H1 (cell line): ENCODE measurements around the gene LRCH1. TPM values are rescaled to one million over a fixed set of nuclear protein-coding genes. Genes with fewer than 3 reads are reported as not detected.

ENCODE experiments used
- CTCF ChIA-PET: fragments of 300-600 bp; sonication (Branson Sonifier 250); formaldehyde crosslinking; loops from one replicate; lab custom pipeline; 2021; ENCODE audit not compliant: partially characterized antibody; lab: Charles Lee
- POLR2A ChIA-PET: fragments of 300-600 bp; sonication (Branson Sonifier 250); formaldehyde crosslinking; loops from one replicate; lab custom pipeline; 2021; ENCODE audit warnings: inconsistent platforms; ENCODE audit not compliant: partially characterized antibody; lab: Charles Lee
- DNase-seq, 2 experiments: peaks; one replicate each; pipeline versions ENCODE4 v3.0.0 to v3.0.0-alpha.2; 2010 to 2022; ENCODE audit warnings: low spot score in 2 of 2, low read depth in 1 of 2, mixed read lengths in 1 of 2
- FAIRE-seq: peaks from 2 replicates; lab custom pipeline; 2011; peaks lifted over from hg19 to GRCh38; lab: Jason Lieb, UNC
- H2AFZ ChIP-seq: 2 replicates; pipeline ENCODE4 v1.8.1; 2012; ENCODE audit warnings: low read length, inconsistent platforms
- H2AK5ac ChIP-seq: 2 replicates; pipeline ENCODE4 v1.6.1; 2013; ENCODE audit warnings: low read depth, low read length
- H2BK120ac ChIP-seq: replicated peaks from 2 replicates; pipeline ENCODE3; 2013; ENCODE audit warnings: low read depth, low read length, inconsistent platforms
- H2BK12ac ChIP-seq: 2 replicates; pipeline ENCODE4 v1.6.1; 2013; ENCODE audit warnings: low read depth, low read length
- H2BK15ac ChIP-seq: 2 replicates; pipeline ENCODE4 v1.6.1; 2013; ENCODE audit warnings: low read length
- H2BK20ac ChIP-seq: 2 replicates; pipeline ENCODE4 v1.6.1; 2013; ENCODE audit warnings: low read length
- H2BK5ac ChIP-seq: 2 replicates; pipeline ENCODE4 v1.6.1; 2013; ENCODE audit warnings: low read depth, low read length
- H3K14ac ChIP-seq: 2 replicates; pipeline ENCODE4 v1.6.1; 2013; ENCODE audit warnings: inconsistent platforms; ENCODE audit not compliant: insufficient read length
- H3K18ac ChIP-seq: 2 replicates; pipeline ENCODE4 v1.6.1; 2013; ENCODE audit warnings: low read length; ENCODE audit errors: extremely low read depth
- H3K23ac ChIP-seq: 2 replicates; pipeline ENCODE4 v1.6.1; 2013; ENCODE audit warnings: inconsistent platforms; ENCODE audit not compliant: insufficient read length
- H3K23me2 ChIP-seq: 2 replicates; pipeline ENCODE4 v1.6.1; 2013; ENCODE audit warnings: low read depth, low read length
- H3K27ac ChIP-seq: 2 replicates; pipeline ENCODE4 v1.6.1; 2011; ENCODE audit warnings: low read depth, low read length, inconsistent platforms
- H3K27me3 ChIP-seq, 4 experiments: replicated peaks in 1 of 4; 1 replicate in 1 of 4; 2 replicates in 3 of 4; pipeline versions ENCODE4 v1.6.1 to v1.8.1; 2011 to 2013; ENCODE audit warnings: low read length in 3 of 4, mild to moderate bottlenecking in 3 of 4, inconsistent platforms in 2 of 4, mixed read lengths in 2 of 4, moderate library complexity in 1 of 4; ENCODE audit not compliant: control insufficient read depth in 3 of 4, insufficient read depth in 3 of 4; ENCODE audit errors: extremely low read depth in 1 of 4
- H3K36me3 ChIP-seq, 4 experiments: 2 replicates each; pipeline versions ENCODE4 v1.6.1 to v1.8.1; 2011 to 2013; ENCODE audit warnings: mild to moderate bottlenecking in 4 of 4, low read length in 3 of 4, moderate library complexity in 2 of 4, control low read depth in 1 of 4, inconsistent platforms in 1 of 4; ENCODE audit not compliant: insufficient read depth in 4 of 4, control insufficient read depth in 2 of 4
- H3K4ac ChIP-seq: replicated peaks from 2 replicates; pipeline ENCODE3; 2013; ENCODE audit warnings: low read length, low read depth, mixed read lengths, inconsistent platforms; ENCODE audit not compliant: insufficient read length
- H3K4me1 ChIP-seq, 4 experiments: replicated peaks in 1 of 4; 1 replicate in 1 of 4; 2 replicates in 3 of 4; pipeline versions ENCODE4 v1.6.1 to v1.8.1; 2011 to 2013; ENCODE audit warnings: low read length in 3 of 4, inconsistent platforms in 2 of 4, mixed read lengths in 1 of 4; ENCODE audit not compliant: insufficient read depth in 4 of 4, control insufficient read depth in 3 of 4
- H3K4me2 ChIP-seq, 2 experiments: 2 replicates each; pipeline versions ENCODE4 v1.6.1 to v1.8.1; 2011 to 2013; ENCODE audit warnings: low read depth in 2 of 2, low read length in 2 of 2, control low read depth in 1 of 2, inconsistent platforms in 1 of 2, mild to moderate bottlenecking in 1 of 2; ENCODE audit not compliant: insufficient read depth in 1 of 2
- H3K4me3 ChIP-seq, 4 experiments: fragments of 200-600, 300-600 bp in 1 of 4; sonication (generic), shearing (Covaris generic), sonication (Bioruptor Twin) in 1 of 4; 2 replicates each; pipeline versions ENCODE4 v1.5.1 to v1.8.1; 2011 to 2016; ENCODE audit warnings: low read length in 4 of 4, low read depth in 3 of 4, control low read depth in 2 of 4, inconsistent platforms in 2 of 4, mild to moderate bottlenecking in 2 of 4, mixed read lengths in 1 of 4, moderate library complexity in 1 of 4; ENCODE audit not compliant: insufficient read depth in 2 of 4; ENCODE audit errors: extremely low read depth in 1 of 4
- H3K56ac ChIP-seq: replicated peaks from 2 replicates; pipeline ENCODE3; 2013; ENCODE audit warnings: low read depth, mild to moderate bottlenecking, mixed read lengths, low read length, inconsistent platforms; ENCODE audit not compliant: insufficient read length
- H3K79me1 ChIP-seq: 2 replicates; pipeline ENCODE4 v1.6.1; 2013; ENCODE audit warnings: low read depth, low read length, control low read depth
- H3K79me2 ChIP-seq, 2 experiments: 2 replicates each; pipeline versions ENCODE4 v1.6.1 to v1.8.1; 2012 to 2013; ENCODE audit warnings: low read length in 2 of 2, mild to moderate bottlenecking in 2 of 2, inconsistent platforms in 1 of 2; ENCODE audit not compliant: insufficient read depth in 2 of 2, control insufficient read depth in 1 of 2
- H3K9ac ChIP-seq, 4 experiments: replicated peaks in 1 of 4; 1 replicate in 1 of 4; 2 replicates in 3 of 4; pipeline versions ENCODE4 v1.6.1 to v1.8.1; 2011 to 2013; ENCODE audit warnings: low read depth in 3 of 4, low read length in 3 of 4, control low read depth in 2 of 4, mild to moderate bottlenecking in 2 of 4, moderate library complexity in 2 of 4, inconsistent platforms in 1 of 4; ENCODE audit errors: extremely low read depth in 1 of 4
- H3K9me3 ChIP-seq, 2 experiments: 2 replicates each; pipeline versions ENCODE4 v1.6.1 to v1.8.1; 2012 to 2013; ENCODE audit warnings: mild to moderate bottlenecking in 2 of 2, moderate library complexity in 2 of 2, control low read depth in 1 of 2, inconsistent platforms in 1 of 2, low read depth in 1 of 2, low read length in 1 of 2, mixed read lengths in 1 of 2; ENCODE audit not compliant: insufficient read depth in 2 of 2
- H4K20me1 ChIP-seq, 2 experiments: replicated peaks in 1 of 2; 2 replicates each; pipeline versions ENCODE3 to v1.8.1; 2011 to 2013; ENCODE audit warnings: inconsistent platforms in 2 of 2, low read length in 2 of 2, mild to moderate bottlenecking in 1 of 2; ENCODE audit not compliant: insufficient read depth in 2 of 2, control insufficient read depth in 1 of 2
- H4K5ac ChIP-seq: 2 replicates; pipeline ENCODE4 v1.6.1; 2013; ENCODE audit warnings: low read length, low read depth, mixed read lengths, inconsistent platforms; ENCODE audit not compliant: insufficient read length
- H4K8ac ChIP-seq: 2 replicates; pipeline ENCODE4 v1.8.0; 2013; ENCODE audit warnings: mild to moderate bottlenecking, moderate library complexity, low read length, inconsistent platforms; ENCODE audit not compliant: insufficient read depth; ENCODE audit errors: extremely low read depth
- H4K91ac ChIP-seq: replicated peaks from 2 replicates; pipeline ENCODE3; 2013; ENCODE audit warnings: low read length, mixed read lengths, inconsistent platforms; ENCODE audit not compliant: insufficient read length
- ASH2L ChIP-seq: fragments of 200-600, 300-600 bp; sonication (generic); IDR thresholded peaks from one replicate; pipeline ENCODE4 v1.7.1; 2017; ENCODE audit warnings: low read length
- BRCA1 ChIP-seq: IDR thresholded peaks from 2 replicates; pipeline ENCODE4 v1.6.1; 2012; ENCODE audit warnings: low read depth, low read length, improper control_type of control experiment
- CEBPB ChIP-seq: IDR thresholded peaks from 2 replicates; pipeline ENCODE4 v1.6.1; 2012; ENCODE audit warnings: low read depth, low read length
- EGR1 ChIP-seq: IDR thresholded peaks from 2 replicates; pipeline ENCODE4 v1.6.1; 2011; ENCODE audit warnings: low read depth, low read length, borderline replicate concordance
- EP300 ChIP-seq, 2 experiments: IDR thresholded peaks; 1 replicate in 1 of 2; 2 replicates in 1 of 2; pipeline ENCODE4 v1.6.1; 2011 to 2012; ENCODE audit warnings: low read depth in 2 of 2, low read length in 2 of 2, mild to moderate bottlenecking in 2 of 2, borderline replicate concordance in 1 of 2, inconsistent platforms in 1 of 2, moderate library complexity in 1 of 2
- MAX ChIP-seq: IDR thresholded peaks from 2 replicates; pipeline ENCODE4 v1.6.1; 2012; ENCODE audit warnings: inconsistent platforms
- NANOG ChIP-seq: IDR thresholded peaks from 2 replicates; pipeline ENCODE4 v1.6.1; 2011; ENCODE audit warnings: low read length, low read depth, mild to moderate bottlenecking, inconsistent platforms; ENCODE audit not compliant: insufficient read depth, poor library complexity, severe bottlenecking
- SAP30 ChIP-seq: fragments of 300-600 bp; sonication (generic); IDR thresholded peaks from 2 replicates; pipeline ENCODE4 v1.7.1; 2012; ENCODE audit warnings: low read length, moderate library complexity, mild to moderate bottlenecking, inconsistent platforms; ENCODE audit not compliant: insufficient read depth, insufficient replicate concordance
- SIN3A ChIP-seq, 2 experiments: IDR thresholded peaks in 1 of 2; conservative IDR thresholded peaks in 1 of 2; 2 replicates each; pipeline ENCODE4 v1.6.1; 2011 to 2012; ENCODE audit warnings: low read length in 2 of 2, improper control_type of control experiment in 1 of 2, low read depth in 1 of 2, mild to moderate bottlenecking in 1 of 2
- SIRT6 ChIP-seq: IDR thresholded peaks from one replicate; pipeline ENCODE4 v1.7.1; 2012; ENCODE audit warnings: low read length, inconsistent platforms
- SP4 ChIP-seq: IDR thresholded peaks from 2 replicates; pipeline ENCODE4 v1.6.1; 2012; ENCODE audit warnings: low read length, inconsistent platforms
- SRF ChIP-seq: IDR thresholded peaks from 2 replicates; pipeline ENCODE4 v1.6.1; 2011; ENCODE audit warnings: mild to moderate bottlenecking, low read depth, low read length, moderate library complexity
- SUZ12 ChIP-seq: fragments of 200-600 bp; sonication (generic); IDR thresholded peaks from 2 replicates; pipeline ENCODE4 v1.6.1; 2012; ENCODE audit warnings: mild to moderate bottlenecking, inconsistent platforms, low read length, moderate library complexity, mixed read lengths
- WGBS, 2 experiments: shearing (Covaris generic) in 1 of 2; methylation state at CpG; one replicate each; pipeline versions ENCODE4 v1.1.6 to v1.1.7; 2013 to 2015; ENCODE audit warnings: low lambda C conversion rate in 2 of 2, mixed read lengths in 2 of 2, inconsistent platforms in 1 of 2, low coverage in 1 of 2, missing lambda C conversion rate in 1 of 2; ENCODE audit not compliant: insufficient replicate concordance in 2 of 2, insufficient coverage in 1 of 2, insufficient read length in 1 of 2; ENCODE audit errors: extremely low coverage in 1 of 2, missing lambda C conversion rate in 1 of 2; 5-methylcytosine and 5-hydroxymethylcytosine counted together
- polyA plus RNA-seq, 7 experiments: library from polyadenylated mRNA; depleted of rRNA in 3 of 7; stranded (reverse) in 5 of 7; unstranded in 2 of 7; fragments of >200 nt in 5 of 7; fragments of 200-250 nt in 2 of 7; gene quantifications; 1 replicate in 5 of 7; 2 replicates in 1 of 7; 4 replicates in 1 of 7; pipeline versions ENCODE4 v1.2.1 to v1.2.3, GENCODE V29; 2011 to 2013; ENCODE audit warnings: missing spikeins in 2 of 7, mixed read lengths in 2 of 7
- total RNA-seq: library from RNA; stranded (reverse); fragmentation: NEBNext Ultra II Directional; extraction: Animal tissue kit (Norgen Biotek cat#: 25700); gene quantifications from 2 replicates; pipeline ENCODE4 v1.2.1, GENCODE V29; 2021

Gene LRCH1
- total and polyA plus RNA-seq, 2 of the 8 experiments (the other 6 are each of a cell fraction or from before 2014, with no cell fraction given), result 3.0 to 10.1 TPM

- Histone ChIP-seq H2AK5ac (no peak overlapping the region), H2BK20ac (no peak overlapping the region), H4K20me1 (peaks cover 0 to 4% of the 10 kb centered on the region in 2 experiments), H3K27ac (no peak overlapping the region), H3K36me3 (no peaks in the 10 kb centered on the region), H3K14ac (no peak overlapping the region), H3K23ac (no peak overlapping the region), H3K4me3 (no peak overlapping the region), H3K4ac (no peak overlapping the region), H2BK120ac (no peak overlapping the region), H3K9me3 (no peaks in the 10 kb centered on the region), H2AFZ (no peak overlapping the region), H4K8ac (no peak overlapping the region), H3K56ac (no peak overlapping the region), H3K4me2 (no peak overlapping the region), H2BK15ac (no peak overlapping the region), H2BK5ac (no peak overlapping the region), H3K23me2 (no peaks in the 10 kb centered on the region), H3K9ac (no peak overlapping the region), H3K27me3 (no peaks in the 10 kb centered on the region), H4K91ac (no peak overlapping the region), H3K79me2 (peaks cover 0 to 27% of the 10 kb centered on the region in 2 experiments; a peak in 2 of 4 replicates), H2BK12ac (no peak overlapping the region), H3K79me1 (peaks cover 2% of the 10 kb centered on the region; the same call in 1 of the 2 replicates), H3K4me1 (peaks cover 0 to 4% (median 1%) of the 10 kb centered on the region in 4 experiments; a peak in 1 of 7 replicates), H3K18ac (no peak overlapping the region), H4K5ac (no peak overlapping the region)
- DNase-seq (no peak), FAIRE-seq (no peak)
- no peak for TF ChIP-seq SIN3A (conservative IDR thresholded peaks at IDR 0.05 in 1 of 2, IDR thresholded peaks at IDR 0.05 in 1 of 2; ENCODE audit: low read depth in 1 of 2, low read length in 2 of 2)
- no peak for TF ChIP-seq NANOG
- TF ChIP-seq ASH2L, result no peak
- no peak for TF ChIP-seq SAP30
- no peak for TF ChIP-seq EP300 (IDR thresholded peaks at IDR 0.05; ENCODE audit: borderline replicate concordance in 1 of 2, low read depth in 2 of 2, low read length in 2 of 2)
- TF ChIP-seq SUZ12, result no peak
- TF ChIP-seq BRCA1, result no peak
- TF ChIP-seq SP4, result no peak
- TF ChIP-seq EGR1, result no peak
- TF ChIP-seq SIRT6, result no peak
- TF ChIP-seq SRF, result no peak
- TF ChIP-seq MAX, result no peak
- TF ChIP-seq CEBPB, result no peak
- ChIA-PET CTCF (interaction anchor here (0.6 to 1.3 kb wide), 4 partner anchors 11 to 733 kb away, joined by 3 to 5 read pairs (median 4); no protein-coding TSS in a partner anchor), POLR2A (no interaction called here)
- WGBS, 2 experiments, result 90% methylated on average over 6 of the region's 6 CpGs; no CpG with 5 or more reads in 1 of the 2 experiments
Measured at GRCh38 chr13:46596466-46596865, 43.5 kb downstream of the LRCH1 start.
